Left renal pelvis (tissue), 4 donors: Measurements from ENCODE around the gene SYNDIG1. TPM values are rescaled to one million over a fixed set of nuclear protein-coding genes. Genes with fewer than 3 reads are reported as not detected.

Experiments used
- DNase-seq, 4 donors: peaks; one replicate each; pipeline ENCODE4 v3.0.0-alpha.2; 2013; ENCODE audit warnings: low read depth in 4 of 4, low spot score in 3 of 4
- polyA plus RNA-seq, 4 donors: library from polyadenylated mRNA; unstranded; fragments of 120-200 nt; gene quantifications; one replicate each; pipeline ENCODE4 v1.2.1, GENCODE V29; 2013; ENCODE audit not compliant: insufficient read length in 4 of 4

SYNDIG1 gene
- polyA plus RNA-seq, 4 donors: 1.4 to 9.3 (median 8.8) TPM

DNA sequence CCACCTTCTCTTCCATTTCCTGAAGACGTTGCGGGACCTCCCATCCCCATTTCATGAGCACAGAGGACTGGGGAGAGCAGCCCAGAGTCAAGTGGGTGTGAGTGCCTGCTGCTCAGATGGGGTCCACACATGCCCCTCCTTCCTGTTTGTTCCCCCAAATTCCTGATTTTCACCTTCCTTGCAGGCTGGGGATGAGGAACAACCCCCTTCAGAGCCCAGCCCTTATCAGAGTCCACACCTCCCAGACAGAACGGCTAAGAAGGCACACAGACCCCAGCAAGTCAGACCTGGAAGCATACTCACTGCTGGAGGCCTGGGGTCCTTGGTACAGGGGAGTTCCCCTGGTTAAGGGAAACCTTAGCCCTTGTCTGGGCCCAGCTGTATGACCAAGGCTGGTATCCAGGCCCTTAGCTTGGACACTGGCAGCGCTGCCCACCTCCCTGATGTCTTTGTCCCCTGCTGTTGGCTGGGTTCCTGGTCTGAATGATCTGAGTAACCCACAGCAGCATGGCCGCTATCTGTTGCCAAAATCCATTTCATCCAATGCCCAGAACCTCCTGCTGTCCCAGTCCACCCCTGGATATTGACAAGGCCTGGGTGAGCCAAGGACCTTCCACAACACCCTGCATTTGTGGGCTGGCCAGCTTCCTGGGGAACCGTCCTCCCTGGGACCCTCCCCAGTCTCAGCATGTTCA lies 230.9 kb downstream of the SYNDIG1 start:
- no peak for DNase-seq

DNA sequence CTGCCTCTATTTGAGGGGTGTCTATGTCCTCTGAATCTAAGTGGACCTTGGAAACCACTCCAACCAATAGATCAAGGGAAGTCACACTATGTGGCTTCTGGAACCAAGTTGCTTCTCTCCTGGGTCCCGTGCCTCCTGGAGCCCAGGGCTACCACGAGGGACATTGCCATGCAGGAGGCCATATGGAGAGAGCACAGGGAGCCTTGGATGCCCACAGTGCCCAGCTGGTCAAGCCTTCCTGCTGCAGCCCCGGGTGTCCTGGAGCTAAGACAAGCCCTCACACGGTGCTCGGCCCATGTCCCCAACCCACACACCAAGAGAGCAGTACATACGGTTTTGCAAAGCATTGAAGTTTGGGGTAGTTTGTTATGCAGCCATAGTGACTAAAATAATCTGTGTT lies 231.6 kb downstream of the SYNDIG1 start:
- DNase-seq: no peak

DNA sequence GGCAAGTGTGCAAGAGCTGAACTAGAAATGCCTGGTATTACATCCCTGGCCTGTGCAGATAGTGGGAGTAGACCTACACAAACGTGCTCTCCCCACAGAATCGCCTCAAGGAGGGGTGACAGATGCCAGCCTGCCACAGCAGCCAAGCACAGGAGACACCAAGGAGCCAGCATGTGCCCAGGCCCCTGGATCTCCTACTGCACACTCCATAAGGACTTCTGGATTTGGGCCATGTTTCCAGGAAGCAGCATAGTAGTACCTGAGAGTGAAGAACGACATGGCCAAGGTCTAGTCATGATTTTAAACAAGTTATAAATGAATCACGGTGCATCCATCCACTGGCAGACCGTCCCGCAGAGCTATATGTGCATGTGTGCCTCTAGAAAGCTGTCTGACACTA lies 232.2 kb downstream of the SYNDIG1 start:
- no peak for DNase-seq

DNA sequence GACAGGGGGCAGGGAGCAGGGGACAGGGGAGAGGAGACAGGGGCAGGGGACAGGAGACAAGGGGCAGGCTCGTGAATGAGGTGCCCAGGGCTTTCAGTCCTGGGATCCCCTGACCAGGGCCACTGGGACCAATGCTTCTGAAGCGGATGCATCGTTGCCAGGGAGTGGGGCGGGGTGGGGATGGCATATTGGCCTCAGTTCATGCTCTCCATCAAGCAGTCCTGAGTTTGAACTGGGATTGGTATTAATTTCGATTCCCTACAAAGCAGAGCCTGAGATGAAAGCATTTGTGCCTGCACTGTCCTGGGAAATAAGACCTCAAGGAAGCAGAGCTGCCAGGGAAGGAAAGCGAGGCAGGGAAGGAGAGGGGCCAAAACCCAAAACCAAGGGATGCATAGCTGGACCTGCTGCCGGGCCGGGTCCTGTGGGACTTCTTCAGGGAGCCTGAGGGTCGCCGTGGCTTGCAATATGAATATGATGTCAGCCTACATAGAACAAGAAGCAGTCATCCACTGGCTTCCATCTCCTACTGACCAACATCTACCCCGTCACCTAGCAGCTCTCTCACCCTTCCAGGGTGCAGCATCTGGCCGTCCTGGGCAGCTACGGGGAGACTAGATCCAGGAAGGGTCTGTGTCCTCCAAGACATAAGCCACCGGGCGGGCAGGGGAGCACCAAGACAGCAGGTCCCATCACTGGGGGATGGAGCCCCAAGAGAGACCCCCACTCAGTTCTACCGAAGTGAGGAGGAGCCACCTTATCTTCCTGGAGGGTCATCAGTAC lies 233.3 kb downstream of the SYNDIG1 start:
- DNase-seq: no peak

DNA sequence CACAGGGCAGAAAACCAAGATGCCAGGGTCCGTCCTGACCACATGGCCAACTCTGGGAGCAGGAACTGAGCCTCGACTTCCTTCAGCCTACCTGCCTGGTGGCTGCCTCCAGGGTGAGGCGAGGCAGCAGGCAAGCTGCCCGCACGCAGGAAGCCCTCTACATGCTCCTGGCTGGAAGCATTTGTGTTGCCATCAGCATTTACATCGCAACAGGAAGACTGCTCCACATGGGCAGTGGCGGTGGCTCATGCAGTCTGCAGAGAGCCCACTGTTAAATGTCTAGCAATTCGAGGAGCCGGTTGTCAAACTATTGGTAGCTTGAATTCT lies 233.8 kb downstream of the SYNDIG1 start:
- DNase-seq: no peak

DNA sequence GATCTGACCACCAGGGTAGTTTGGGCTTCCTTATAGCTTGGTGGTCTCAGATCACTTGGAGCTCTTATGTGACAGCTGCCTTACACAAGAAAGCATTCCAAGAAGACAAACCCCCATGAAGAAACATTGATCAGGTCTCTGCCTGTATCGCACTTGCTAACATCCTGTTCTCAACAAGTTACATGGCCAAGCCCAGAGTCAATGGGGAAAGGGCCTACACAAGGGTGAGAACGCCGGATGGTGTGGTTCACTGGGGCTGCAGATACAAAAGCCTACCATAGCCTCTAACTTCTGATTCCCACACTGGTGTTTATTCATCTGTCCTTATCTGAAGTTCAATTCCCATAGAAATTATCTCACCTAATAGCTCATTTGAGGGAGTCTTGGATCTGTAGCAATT lies 235.5 kb downstream of the SYNDIG1 start:
- DNase-seq: no peak

DNA sequence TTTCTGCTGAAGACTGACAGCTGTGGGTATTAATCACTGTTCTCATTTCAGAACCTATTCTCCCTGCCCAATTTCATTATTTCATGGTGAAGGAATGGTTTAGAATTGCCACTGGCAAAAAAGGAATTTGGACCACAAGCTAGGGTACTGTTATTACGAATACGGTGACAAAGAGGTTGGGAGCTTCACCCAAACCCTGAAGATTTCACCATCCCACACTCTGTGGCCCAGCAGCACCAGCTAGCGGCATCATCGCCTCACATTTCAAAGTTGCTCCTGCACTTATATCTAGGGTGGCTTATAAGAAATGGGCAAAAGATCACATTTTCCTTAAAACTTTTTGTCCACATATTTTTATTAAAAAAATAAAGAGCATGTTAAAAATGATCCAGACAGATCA lies 236.1 kb downstream of the SYNDIG1 start:
- DNase-seq: no peak

DNA sequence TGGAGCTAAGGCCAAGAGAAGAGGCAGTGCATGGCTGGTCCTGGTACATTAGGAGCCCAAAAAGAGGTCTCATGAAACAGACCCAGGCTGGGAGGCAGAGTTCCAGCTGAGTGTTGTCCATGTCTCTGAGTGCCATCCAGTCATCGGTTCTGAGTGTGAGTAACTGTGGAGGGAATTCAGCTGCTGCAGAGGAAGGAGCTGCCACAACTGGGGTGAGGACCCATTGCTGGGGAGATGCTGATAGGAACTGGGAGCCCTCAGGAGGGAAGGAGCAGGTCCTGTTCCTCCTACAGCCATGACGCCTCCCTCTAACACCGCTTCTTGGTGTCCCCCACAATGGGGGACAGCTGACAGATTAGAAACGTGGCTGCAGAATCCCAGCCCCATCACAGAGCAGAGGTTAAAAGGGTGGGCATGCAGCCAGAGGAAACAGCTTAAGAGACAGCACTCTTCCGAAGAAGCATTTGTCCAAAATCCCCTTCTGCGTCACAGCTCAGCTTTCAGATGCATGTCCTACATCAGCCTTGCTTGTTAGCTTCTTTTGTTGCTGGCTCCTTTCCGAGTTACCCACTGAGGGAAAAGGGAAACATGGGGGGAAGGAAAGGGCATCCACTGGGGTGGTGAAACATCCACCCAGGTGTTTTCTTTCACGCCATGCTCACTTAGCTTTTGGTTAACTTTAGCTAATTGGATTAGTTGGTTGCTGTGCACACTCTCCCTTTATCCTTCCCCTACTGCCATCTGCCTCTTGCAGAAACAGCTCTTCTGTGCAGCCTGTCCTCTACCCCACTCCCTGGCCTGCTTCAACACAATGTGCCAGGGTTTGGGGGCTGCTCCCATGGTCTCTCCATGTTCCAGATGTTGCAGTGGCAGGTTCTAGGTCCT lies 239.2 kb downstream of the SYNDIG1 start:
- DNase-seq: no peak
